Activated naive CD4-positive, alpha-beta T cell treated with anti-CD3 and anti-CD28 coated beads for 36 hours (primary cell): ENCODE results near the gene KPNA1. TPM values are rescaled to one million over a fixed set of nuclear protein-coding genes. Genes with fewer than 3 reads are reported as not detected.

Experiments
- CTCF ChIA-PET: fragments of 350-600 bp; sonication (Branson Sonifier 250); formaldehyde crosslinking; loops from one replicate; lab custom pipeline; 2021; ENCODE audit warnings: antibody characterized with exemption; lab: Charles Lee
- DNase-seq: peaks from one replicate; pipeline ENCODE4 v3.0.0-alpha.2; 2020
- H3K27ac Mint-ChIP-seq: one replicate; pipeline ENCODE4 v1.8.0; 2021; ENCODE audit warnings: mild to moderate bottlenecking, mixed read lengths
- H3K27me3 Mint-ChIP-seq: one replicate; pipeline ENCODE4 v1.8.0; 2021; ENCODE audit warnings: low read depth, mixed read lengths
- H3K36me3 Mint-ChIP-seq: one replicate; pipeline ENCODE4 v1.8.0; 2021; ENCODE audit warnings: low read depth, mixed read lengths
- H3K4me1 Mint-ChIP-seq: one replicate; pipeline ENCODE4 v1.8.0; 2021; ENCODE audit warnings: low read depth, mixed read lengths
- H3K4me3 Mint-ChIP-seq: one replicate; pipeline ENCODE4 v1.8.0; 2021; ENCODE audit warnings: mild to moderate bottlenecking, moderate library complexity, mixed read lengths
- H3K9me3 Mint-ChIP-seq: one replicate; pipeline ENCODE4 v1.8.0; 2021; ENCODE audit warnings: mixed read lengths
- intact Hi-C: fragments of 100-400 bp; cut with micrococcal nuclease; formaldehyde crosslinking; loops from one replicate; pipeline ENCODE4 v1.15.1; 2023
- total RNA-seq, 2 experiments: library from RNA; stranded (reverse); gene quantifications; one replicate each; pipeline ENCODE4 v1.2.3, GENCODE V29; 2021

The KPNA1 gene
- 10 to 100 TPM; 45.6 to 45.8 TPM for total RNA-seq

DNA sequence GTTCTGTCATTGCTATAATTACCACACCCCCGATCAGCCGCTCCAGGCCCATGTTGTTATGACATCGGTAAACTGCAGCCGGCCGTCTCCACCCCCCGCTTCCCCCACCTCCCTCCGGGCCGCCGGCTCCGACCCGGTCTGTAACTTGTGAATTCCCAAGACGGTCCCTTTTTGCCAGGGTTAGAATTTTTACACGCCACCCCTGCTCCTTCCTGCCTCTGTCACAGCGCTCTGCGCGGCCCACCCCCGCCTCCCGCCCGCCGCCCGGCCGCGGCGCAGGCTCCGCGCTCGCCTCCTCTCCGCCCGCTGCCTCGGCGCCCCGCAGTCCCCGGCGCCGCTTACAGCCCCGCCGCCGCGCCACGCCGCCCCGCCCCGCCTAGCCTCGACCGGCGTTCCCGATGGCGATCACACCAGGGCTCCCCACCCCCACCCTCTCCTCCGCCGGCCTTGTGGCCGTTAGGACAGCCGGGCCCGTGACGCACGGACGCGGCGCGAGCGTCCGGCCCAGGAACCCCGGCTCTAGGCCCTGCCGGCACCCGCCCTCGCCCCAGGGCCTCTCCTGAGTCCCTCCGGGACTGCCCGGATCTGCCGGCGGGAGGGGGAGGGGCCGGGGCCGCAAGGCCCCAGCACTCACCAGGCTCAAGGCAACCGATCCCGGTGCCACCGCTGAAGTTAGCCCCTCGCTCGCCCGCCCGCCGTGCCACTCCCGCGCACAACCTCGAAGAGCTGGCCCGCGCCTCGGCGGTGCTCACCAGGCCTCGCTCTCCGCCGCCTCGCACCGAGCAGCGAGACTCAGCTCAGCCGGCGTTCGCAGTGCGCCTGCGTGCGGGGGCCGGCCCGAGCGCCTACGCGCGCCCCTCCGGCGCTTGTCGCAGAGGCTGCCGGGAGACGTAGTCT is at the start of gene KPNA1:
Gene KPNA1 (minus strand): TSS at position 817 of the 897 bp plus-strand sequence. CDS start 18,374 bp downstream, outside the sequence.
- Mint-ChIP-seq H3K4me1 (peaks cover 42% of the 10 kb centered on the region), H3K9me3 (peaks cover 5% of the 10 kb centered on the region), H3K36me3 (peaks cover 8% of the 10 kb centered on the region), H3K27me3 (no peaks in the 10 kb centered on the region), H3K27ac (peak within 1 kb of the TSS; percentile 77), H3K4me3 (peak within 1 kb of the TSS; percentile 73)
- intact Hi-C loops = loop anchor here (1.0 to 10.0 kb wide), 9 partner anchors 17 to 410 kb away; partner anchors contain the start of genes PARP14 and WDR5B
- peak; percentile 86 for DNase-seq
- CTCF ChIA-PET = no interaction called here

- Mint-ChIP-seq H3K36me3 (peaks cover 41% of the 10 kb centered on the region), H3K9me3 (no peaks in the 10 kb centered on the region), H3K27ac (peak within 1 kb of the TSS; percentile 93)
Observed at GRCh38 chr3:122564155-122564912, 49.6 kb upstream of the KPNA1 start, which contains the start of the genes DTX3L and PARP9. Gene DTX3L, plus strand, starts transcription at chr3:122564338. Its CDS starts 89 bp downstream, at chr3:122564427. Gene PARP9, minus strand, starts transcription at chr3:122564300. Its CDS starts 4,680 bp downstream, at chr3:122559620.

GRCh38 chr3:122563717-122564025 is 48.9 kb upstream of the KPNA1 start:
- no peaks in the 10 kb centered on the region for H3K27me3 Mint-ChIP-seq
- peak overlapping the region; percentile 93 for H3K27ac Mint-ChIP-seq
- peak overlapping the region; percentile 87 for H3K4me3 Mint-ChIP-seq
- H3K9me3 Mint-ChIP-seq = no peaks in the 10 kb centered on the region
- peak; percentile 27 for DNase-seq
- intact Hi-C loops = loop anchor here (1.0 to 10.0 kb wide), 7 partner anchors 13 to 641 kb away; partner anchors contain the start of genes FAM162A, HSPBAP1, SEC22A and WDR5B
- peaks cover 40% of the 10 kb centered on the region for H3K36me3 Mint-ChIP-seq
- CTCF ChIA-PET = interaction anchor here (0.9 to 7.6 kb wide), 3 partner anchors 15 to 115 kb away, joined by 3 to 165 read pairs (median 28); partner anchors contain the start of gene PARP14
- H3K4me1 Mint-ChIP-seq = peaks cover 64% of the 10 kb centered on the region

More at GRCh38 chr3:122564155-122564912, 49.6 kb upstream of the KPNA1 start, which contains the start of the genes DTX3L and PARP9:
- peak; percentile 75 for DNase-seq
- Mint-ChIP-seq H3K4me1 (peaks cover 70% of the 10 kb centered on the region), H3K27me3 (no peaks in the 10 kb centered on the region), H3K4me3 (peak within 1 kb of the TSS; percentile 87)
- intact Hi-C loops = loop anchor here (1.0 to 10.0 kb wide), 6 partner anchors 12 to 640 kb away; partner anchors contain the start of genes HSPBAP1, SEC22A and WDR5B
- CTCF ChIA-PET = interaction anchor here (0.9 to 2.6 kb wide), 3 partner anchors 10 to 115 kb away, joined by 3 to 28 read pairs (median 4); no protein-coding TSS in a partner anchor

DNA sequence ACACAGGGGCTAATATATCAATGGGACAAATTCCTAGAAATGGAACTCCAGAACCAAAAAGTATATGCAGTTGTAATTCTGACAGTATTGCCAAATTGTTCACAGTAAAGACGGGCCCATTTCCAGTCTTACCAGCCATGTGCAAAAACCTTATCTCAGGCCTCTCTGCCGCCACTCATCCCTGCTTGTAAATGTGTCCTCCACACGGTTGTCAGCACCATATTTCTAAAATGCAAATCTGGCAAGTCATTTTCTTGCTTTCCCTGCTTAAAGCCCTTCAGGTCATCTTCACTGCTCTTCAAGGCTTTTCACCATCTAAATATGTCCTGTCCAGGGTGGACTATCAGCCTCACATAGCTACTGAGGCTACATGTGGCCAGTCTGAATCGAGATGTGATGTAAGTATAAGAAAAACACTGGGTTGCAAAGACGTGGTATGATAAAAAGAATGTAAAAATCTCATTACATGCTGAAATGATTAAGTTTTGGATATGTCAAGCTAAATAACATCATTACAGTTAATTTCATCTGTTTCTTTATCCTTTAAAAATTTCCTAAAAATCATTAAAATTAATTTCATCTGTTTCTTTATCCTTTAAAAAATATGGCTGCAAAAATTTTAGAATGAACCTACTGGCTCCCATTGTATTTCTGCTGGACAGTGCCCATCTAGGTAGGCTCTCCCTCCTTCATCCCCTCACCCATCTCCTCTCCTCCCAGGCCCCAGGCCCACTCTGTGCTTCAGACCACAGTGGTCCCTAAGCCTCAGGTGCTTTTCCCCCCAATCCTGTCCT is 48.4 kb upstream of the KPNA1 start:
- CTCF ChIA-PET = interaction anchor here (1.0 to 7.6 kb wide), 4 partner anchors 16 to 116 kb away, joined by 3 to 165 read pairs (median 4); partner anchors contain the start of gene PARP14
- intact Hi-C loops = loop anchor here (1.0 to 10.0 kb wide), 4 partner anchors 179 to 642 kb away; partner anchors contain the start of genes FAM162A, HSPBAP1 and SEC22A
- peak overlapping the region; percentile 93 for H3K27ac Mint-ChIP-seq
- H3K4me3 Mint-ChIP-seq = peak overlapping the region; percentile 87
- peaks cover 36% of the 10 kb centered on the region for H3K36me3 Mint-ChIP-seq
- no peaks in the 10 kb centered on the region for H3K9me3 Mint-ChIP-seq
- H3K27me3 Mint-ChIP-seq = no peaks in the 10 kb centered on the region
- no peak for DNase-seq
- peaks cover 59% of the 10 kb centered on the region for H3K4me1 Mint-ChIP-seq

- H3K9me3 Mint-ChIP-seq = no peaks in the 10 kb centered on the region
- H3K4me1 Mint-ChIP-seq = peaks cover 38% of the 10 kb centered on the region
- CTCF ChIA-PET = interaction anchor here (0.6 to 7.6 kb wide), 8 partner anchors 12 to 244 kb away, joined by 3 to 165 read pairs (median 4); partner anchors contain the start of gene PARP14
- H3K27me3 Mint-ChIP-seq = no peaks in the 10 kb centered on the region
- no peak overlapping the region for H3K4me3 Mint-ChIP-seq
- peaks cover 27% of the 10 kb centered on the region for H3K36me3 Mint-ChIP-seq
- intact Hi-C loops = loop anchor here (1.0 to 10.0 kb wide), 7 partner anchors 102 to 644 kb away; partner anchors contain the start of genes HSPBAP1 and SEC22A
- peak; percentile 80 for DNase-seq
- H3K27ac Mint-ChIP-seq = no peak overlapping the region
Observed at GRCh38 chr3:122560680-122561079, 45.9 kb upstream of the KPNA1 start.

- Mint-ChIP-seq H3K9me3 (no peaks in the 10 kb centered on the region), H3K4me3 (no peak overlapping the region), H3K4me1 (peaks cover 36% of the 10 kb centered on the region), H3K27ac (no peak overlapping the region), H3K36me3 (peaks cover 34% of the 10 kb centered on the region), H3K27me3 (no peaks in the 10 kb centered on the region)
- CTCF ChIA-PET = interaction anchor here (0.8 to 7.6 kb wide), 8 partner anchors 9 to 152 kb away, joined by 3 to 165 read pairs (median 4); partner anchors contain the start of gene PARP14
- intact Hi-C loops = loop anchor here (1.0 to 10.0 kb wide), 7 partner anchors 101 to 645 kb away; partner anchors contain the start of genes HSPBAP1 and SEC22A
- DNase-seq = no peak
Observed at GRCh38 chr3:122559906-122560305, 45.2 kb upstream of the KPNA1 start.

DNA sequence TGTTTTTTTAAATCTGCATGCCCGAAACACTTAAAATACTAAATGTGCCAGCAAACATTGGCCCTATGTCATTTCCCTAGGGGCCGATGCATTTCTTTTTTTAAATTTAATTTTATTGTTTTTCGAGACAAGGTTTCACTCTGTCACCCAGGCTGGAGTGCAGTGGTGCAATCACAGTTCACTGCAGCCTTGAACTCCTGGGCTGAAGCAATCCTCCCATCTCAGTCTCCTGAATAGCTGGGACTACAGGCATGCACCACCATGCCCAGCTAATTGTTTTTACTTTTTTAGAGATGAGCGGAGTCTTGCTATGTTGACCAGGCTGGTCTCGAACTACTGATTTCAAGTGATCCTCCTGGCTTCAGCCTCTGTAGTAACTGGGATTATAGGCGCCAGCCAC is 43.9 kb upstream of the KPNA1 start:
- peaks cover 38% of the 10 kb centered on the region for H3K36me3 Mint-ChIP-seq
- peaks cover 39% of the 10 kb centered on the region for H3K4me1 Mint-ChIP-seq

DNA sequence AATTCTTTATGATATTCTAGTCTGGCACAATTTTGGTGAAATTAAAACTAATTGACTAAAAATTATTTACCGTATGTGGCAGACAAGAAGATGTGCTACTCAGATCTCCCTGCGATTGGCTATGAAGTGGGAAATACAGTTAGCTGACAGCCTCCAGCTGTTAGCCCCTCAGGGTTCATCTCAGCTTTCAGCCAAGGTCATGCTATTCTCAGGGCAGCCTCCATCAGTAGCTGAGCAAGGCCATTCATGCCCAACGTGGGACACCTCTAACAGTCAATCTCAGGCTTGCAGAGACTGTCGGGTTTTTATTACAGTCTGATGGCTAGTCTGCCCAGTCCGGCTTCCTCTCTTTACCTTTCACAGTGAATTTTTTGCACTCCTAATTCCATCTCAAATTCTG is 42.6 kb upstream of the KPNA1 start:
- Mint-ChIP-seq H3K9me3 (no peaks in the 10 kb centered on the region), H3K27me3 (no peaks in the 10 kb centered on the region), H3K36me3 (peaks cover 43% of the 10 kb centered on the region), H3K27ac (no peak overlapping the region), H3K4me1 (peaks cover 32% of the 10 kb centered on the region), H3K4me3 (no peak overlapping the region)
- intact Hi-C loops = no loop called here
- no peak for DNase-seq
- CTCF ChIA-PET = interaction anchor here (0.7 to 7.6 kb wide), 3 partner anchors 9 to 122 kb away, joined by 3 to 165 read pairs (median 3); partner anchors contain the start of gene PARP14

More for the DNA sequence above, 43.9 kb upstream of the KPNA1 start:
- DNase-seq = no peak
- Mint-ChIP-seq H3K27ac (no peak overlapping the region), H3K4me3 (no peak overlapping the region), H3K9me3 (no peaks in the 10 kb centered on the region), H3K27me3 (no peaks in the 10 kb centered on the region)
- intact Hi-C loops = no loop called here
- CTCF ChIA-PET = interaction anchor here (0.9 to 7.6 kb wide), 8 partner anchors 10 to 235 kb away, joined by 3 to 165 read pairs (median 4); partner anchors contain the start of genes HSPBAP1, PARP14 and WDR5B

GRCh38 chr3:122555275-122556071 is 40.7 kb upstream of the KPNA1 start:
- DNase-seq = no peak
- Mint-ChIP-seq H3K36me3 (peaks cover 47% of the 10 kb centered on the region), H3K9me3 (no peaks in the 10 kb centered on the region), H3K4me3 (no peak overlapping the region), H3K27me3 (no peaks in the 10 kb centered on the region), H3K4me1 (peaks cover 17% of the 10 kb centered on the region), H3K27ac (no peak overlapping the region)
- CTCF ChIA-PET = interaction anchor here (0.5 to 0.9 kb wide), 4 partner anchors 123 to 1009 kb away, joined by 3 to 7 read pairs (median 3); no protein-coding TSS in a partner anchor
- intact Hi-C loops = no loop called here

- H3K9me3 Mint-ChIP-seq = no peaks in the 10 kb centered on the region
- intact Hi-C loops = no loop called here
- no peak overlapping the region for H3K27ac Mint-ChIP-seq
- CTCF ChIA-PET = no interaction called here
- H3K4me3 Mint-ChIP-seq = no peak overlapping the region
- H3K36me3 Mint-ChIP-seq = peaks cover 41% of the 10 kb centered on the region
- H3K4me1 Mint-ChIP-seq = peaks cover 13% of the 10 kb centered on the region
- DNase-seq = no peak
- H3K27me3 Mint-ChIP-seq = no peaks in the 10 kb centered on the region
Observed at GRCh38 chr3:122553171-122553570, 38.4 kb upstream of the KPNA1 start.
